NT2/D1 (cell line): ENCODE data around the gene LRRC61.

Experiments
- SUZ12 ChIP-seq: IDR thresholded peaks from 2 replicates; pipeline ENCODE4 v1.6.1; 2011; ENCODE audit not compliant: insufficient read length, insufficient read depth; ENCODE audit errors: extremely low read depth
- YY1 ChIP-seq: IDR thresholded peaks from 2 replicates; pipeline ENCODE4 v1.6.1; 2011; ENCODE audit not compliant: insufficient read length, insufficient read depth

- TF ChIP-seq YY1 (no peak), SUZ12 (no peak)
Measured at GRCh38 chr7:150381785-150382122, 58.6 kb downstream of the LRRC61 start.
